Measurements from ENCODE around the gene SLC35F3.
A peak's percentile ranks its signal among the peaks of the same experiment; 100 is the strongest.
"Not testable (repeated sequence)": the region's sequence is repeated elsewhere in the genome, so short reads cannot be mapped to it uniquely, and the experiment has no call there.

Gene SLC35F3

GRCh38 chr1:233904633-233905415 lies at the start of gene SLC35F3:
Gene SLC35F3 (plus strand): TSS chr1:233904676.
- peak; percentile 69 for DNase-seq

DNA sequence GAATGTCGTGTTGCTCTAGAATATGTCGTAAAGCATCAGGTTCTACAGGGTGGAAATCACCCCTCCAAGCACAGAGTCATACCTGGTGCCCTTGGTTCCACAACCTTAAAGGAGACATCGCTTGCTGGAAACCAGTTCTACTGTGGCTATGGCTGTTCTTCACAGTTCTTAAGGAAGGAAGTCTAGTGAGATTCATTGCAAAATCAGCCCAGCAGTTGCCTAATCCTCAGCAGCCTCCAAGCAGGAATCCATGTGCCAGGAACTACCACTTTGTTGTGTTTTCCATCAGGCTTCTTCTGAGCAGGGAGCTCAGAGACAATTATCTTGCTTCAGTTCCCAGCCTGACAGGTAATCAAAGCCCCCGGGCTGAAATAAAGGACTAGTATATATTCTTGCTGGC lies 45.0 kb upstream of the SLC35F3 start:
- no peak for DNase-seq

- DNase-seq = no peak
Observed at GRCh38 chr1:233863901-233864545, 40.5 kb upstream of the SLC35F3 start.

DNA sequence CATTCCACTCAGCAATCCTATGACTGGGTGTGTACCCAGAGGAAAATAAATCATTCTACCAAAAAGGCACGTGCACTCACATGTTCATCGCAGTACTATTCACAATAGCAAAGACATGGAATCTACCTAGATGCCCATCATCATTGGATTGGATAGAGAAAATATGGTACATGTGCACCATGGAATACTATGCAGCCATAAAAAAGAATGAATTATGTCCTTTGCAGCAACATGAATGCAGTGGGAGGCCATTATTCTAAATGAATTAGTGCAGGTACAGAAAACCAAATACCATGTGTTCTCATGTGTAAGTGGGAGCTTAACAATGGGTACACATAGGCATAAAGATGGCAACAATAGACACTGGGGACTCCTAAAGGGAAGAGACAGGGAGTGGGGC lies 39.9 kb upstream of the SLC35F3 start:
- DNase-seq = no peak

DNA sequence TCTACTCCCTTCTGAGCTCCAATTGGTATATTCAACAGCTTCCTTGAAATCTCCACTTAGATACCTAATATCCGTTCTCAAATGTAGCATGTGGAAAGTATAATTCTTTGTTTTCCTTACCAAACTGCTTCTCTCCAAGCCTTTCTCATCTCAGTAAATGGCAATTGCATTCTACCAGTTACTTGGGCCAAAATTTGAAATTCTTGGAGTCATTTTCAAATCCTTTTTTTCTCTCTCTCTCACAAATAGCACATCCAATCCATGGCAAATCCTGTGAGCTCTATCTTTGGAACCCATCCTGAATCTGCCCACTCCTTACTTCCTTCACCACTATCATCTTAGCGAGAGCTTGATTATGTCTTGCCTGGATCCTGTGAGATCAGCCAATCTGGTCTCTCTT lies 39.3 kb upstream of the SLC35F3 start:
- DNase-seq = no peak

- DNase-seq = no peak
Observed at GRCh38 chr1:233865902-233866301, 38.6 kb upstream of the SLC35F3 start.

DNA sequence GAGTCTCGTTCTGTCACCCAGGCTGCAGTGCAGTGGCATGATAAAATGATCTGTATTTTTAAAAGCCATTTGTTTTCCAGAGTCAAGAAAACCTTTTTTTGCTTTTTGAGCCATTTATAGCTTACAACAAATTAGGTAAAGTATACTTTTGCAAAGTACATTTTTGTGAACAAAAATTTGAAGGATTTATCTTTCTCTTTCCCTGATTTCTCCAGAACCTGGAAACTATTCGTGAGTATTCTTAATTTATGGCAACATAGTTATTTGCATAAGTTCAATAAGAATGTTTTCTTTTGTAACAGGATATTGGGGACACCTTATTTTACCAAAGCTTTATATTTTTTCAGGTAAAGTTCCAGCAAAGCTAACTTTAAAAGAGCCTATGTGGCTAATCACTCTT lies 37.4 kb upstream of the SLC35F3 start:
- DNase-seq = no peak

GRCh38 chr1:233868461-233868860 lies 36.0 kb upstream of the SLC35F3 start:
- DNase-seq = no peak

DNA sequence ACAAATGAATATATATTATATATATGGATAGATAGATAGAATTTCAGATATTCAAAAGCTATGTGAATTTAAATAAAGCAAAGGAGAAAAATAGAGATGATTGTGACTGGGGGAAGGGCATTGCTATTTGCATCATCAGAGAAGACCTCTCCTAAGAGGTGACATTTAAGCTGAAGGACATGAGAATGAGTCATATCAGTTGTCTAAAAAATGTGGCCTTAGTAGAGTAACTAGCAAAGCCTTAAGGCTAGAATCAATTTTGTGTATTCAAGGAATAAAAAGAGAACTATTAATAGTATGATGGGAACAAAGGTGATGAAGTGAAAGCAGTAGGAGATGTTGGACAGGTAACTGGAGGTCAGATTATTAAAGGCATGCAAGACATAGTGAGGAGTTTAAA lies 34.8 kb upstream of the SLC35F3 start:
- DNase-seq = no peak

DNA sequence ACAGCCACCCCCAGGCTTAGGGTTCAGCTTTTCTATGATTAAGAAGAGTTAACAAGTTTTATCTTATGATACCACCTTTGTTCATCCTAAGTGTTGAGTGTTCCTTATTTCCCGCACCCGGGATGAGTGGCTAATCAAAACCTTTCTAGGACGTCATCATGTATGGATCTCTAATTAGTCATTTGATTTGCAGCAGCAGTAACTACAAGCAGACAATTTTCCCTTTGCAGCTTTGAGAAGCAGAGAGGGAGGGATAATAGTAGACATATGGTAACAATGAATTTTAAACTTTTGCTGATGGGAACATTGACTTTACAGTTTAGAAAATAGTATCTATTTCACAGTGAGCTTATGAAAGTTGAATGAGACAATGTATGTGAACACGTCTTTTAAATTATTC lies 30.8 kb upstream of the SLC35F3 start:
- no peak for DNase-seq

DNA sequence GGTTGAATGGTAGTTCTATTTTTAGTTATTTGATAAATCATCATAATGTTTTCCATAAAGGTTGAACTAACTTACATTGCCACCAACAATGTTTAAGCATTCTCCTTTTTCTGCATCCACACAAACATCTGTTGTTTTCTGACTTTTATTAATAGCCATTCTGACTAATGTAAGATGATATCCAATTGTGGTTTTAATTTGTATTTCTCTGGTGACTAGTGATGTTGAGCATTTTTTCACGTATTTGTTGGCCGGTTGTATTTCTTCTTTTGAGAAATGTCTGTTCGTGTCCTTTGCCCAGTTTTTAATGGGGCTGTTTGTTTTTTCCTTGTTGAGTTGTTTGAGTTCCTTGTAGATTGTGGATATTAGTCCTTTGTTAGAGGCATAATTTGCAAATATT lies 24.6 kb upstream of the SLC35F3 start:
- no peak for DNase-seq

- DNase-seq = no peak
Observed at GRCh38 chr1:233883671-233884070, 20.8 kb upstream of the SLC35F3 start.

GRCh38 chr1:233884461-233885151 lies 19.9 kb upstream of the SLC35F3 start:
- no peak for DNase-seq

DNA sequence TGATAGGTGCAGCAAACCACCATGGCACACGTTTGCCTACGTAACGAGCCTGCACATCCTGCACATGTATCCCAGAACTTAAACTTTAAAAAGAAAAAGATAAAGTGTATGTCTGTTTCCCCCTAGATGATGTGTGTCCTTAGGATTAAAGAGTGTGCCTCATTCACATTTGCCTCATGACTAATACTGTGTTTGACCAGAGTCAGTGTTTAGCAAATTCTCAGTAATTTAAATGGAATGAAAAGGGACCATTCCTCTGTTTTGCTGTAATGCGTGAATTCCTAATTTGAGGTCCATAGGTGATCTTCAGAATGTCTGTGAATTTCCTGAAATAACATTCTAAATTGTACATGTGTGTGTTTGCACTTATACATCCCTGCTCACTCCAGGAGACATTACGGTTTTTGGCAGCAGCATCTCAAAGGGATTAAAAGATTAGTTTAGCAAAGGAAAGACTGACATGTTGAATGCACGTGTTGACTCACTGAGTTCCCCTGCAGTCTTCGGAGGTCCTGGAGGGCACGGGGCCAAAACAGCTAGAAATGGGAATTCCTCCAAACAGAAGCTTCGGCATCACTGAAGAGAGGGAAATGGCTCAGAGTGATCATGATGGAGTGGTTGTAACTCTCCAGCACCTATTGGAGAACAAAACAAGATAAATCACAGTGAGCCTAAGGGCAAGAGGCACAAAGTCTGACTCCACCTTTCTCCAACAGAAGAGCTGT lies 19.1 kb upstream of the SLC35F3 start:
- DNase-seq = no peak

DNA sequence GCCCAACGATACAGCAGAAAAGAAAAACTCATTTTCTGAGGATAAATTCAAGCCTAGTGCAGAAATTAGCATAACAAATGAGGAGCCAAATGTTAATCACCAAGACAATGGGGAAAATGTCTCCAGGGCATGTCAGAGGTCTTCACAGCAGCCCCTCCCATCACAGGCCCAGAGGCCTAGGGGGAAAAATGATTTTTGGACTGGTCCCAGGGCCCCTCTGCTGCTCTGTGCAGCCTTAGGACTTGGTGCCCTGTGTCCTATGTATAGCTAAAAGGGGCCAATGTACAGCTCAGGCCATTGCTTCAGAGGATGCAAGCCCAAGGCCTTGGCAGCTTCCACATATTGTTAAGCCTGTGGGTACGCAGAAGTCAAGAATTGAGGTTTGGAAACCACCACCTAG lies 13.3 kb upstream of the SLC35F3 start:
- DNase-seq = not testable (repeated sequence)

- no peak for DNase-seq
Observed at GRCh38 chr1:233897325-233898162, 6.9 kb upstream of the SLC35F3 start.

DNA sequence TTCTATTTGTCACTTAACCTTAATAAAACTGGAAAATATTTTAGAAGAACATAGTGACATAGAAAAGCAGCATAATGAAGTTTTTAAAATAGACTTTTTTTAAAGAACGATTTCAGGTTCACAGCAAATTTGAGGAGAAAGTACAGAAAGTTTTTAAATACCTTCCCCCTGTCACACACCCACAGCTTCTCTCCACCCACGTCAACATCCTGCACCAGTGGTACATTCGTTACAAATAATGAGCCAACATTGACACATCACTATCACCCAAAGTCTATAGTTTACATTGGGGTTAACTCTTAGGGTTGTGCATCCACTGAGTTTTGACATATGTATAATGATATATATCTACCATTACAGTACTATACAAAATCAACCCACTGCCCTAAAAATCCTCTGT lies 3.0 kb upstream of the SLC35F3 start:
- no peak for DNase-seq

DNA sequence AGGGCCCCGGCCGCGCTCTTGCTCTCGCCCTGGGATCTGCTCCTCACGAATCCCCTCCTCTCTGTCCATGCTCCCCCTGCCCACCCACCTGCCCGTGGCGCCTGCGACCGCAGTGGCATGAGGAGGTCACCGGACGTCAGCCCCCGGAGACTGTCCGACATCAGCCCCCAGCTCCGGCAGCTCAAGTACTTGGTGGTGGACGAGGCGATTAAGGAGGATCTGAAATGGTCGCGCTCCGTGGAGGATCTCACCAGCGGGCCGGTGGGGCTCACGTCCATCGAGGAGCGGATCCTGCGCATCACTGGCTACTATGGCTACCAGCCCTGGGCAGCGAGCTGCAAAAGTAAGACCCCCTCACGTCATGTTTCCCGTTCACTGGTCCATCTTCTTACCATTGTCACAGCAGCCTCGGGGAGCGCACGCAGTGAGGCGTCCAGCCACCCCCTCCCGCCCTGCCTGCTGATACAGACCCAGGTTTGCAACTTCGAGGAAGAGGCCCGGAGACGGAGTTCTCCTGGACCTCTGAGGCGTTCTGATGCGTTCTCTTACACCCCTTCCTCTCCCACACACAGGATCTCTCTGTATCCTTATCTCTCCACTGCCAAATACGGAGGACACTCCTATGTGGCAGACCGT lies 1.1 kb downstream of the SLC35F3 start:
- DNase-seq = no peak

GRCh38 chr1:233907151-233907550 lies 2.7 kb downstream of the SLC35F3 start:
- no peak for DNase-seq

DNA sequence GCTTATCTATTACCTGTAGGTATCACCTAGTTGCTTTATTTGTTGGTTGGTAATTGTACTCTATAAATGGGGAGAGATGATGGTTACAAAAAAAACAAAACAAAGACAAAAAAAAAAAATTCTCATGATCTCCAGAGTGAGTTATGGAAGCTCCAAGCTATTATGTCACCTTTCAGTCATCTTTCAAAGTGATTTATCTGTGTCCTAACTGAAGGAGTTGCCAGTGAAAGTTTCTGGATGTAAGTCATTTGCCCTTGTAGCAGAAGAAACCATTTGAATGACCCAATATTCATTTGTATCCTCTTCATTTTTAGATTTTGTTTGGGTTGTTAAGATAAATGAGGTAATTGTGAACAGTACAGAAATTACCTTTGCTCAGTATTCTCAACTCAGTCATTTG lies 3.6 kb downstream of the SLC35F3 start:
- DNase-seq = no peak

DNA sequence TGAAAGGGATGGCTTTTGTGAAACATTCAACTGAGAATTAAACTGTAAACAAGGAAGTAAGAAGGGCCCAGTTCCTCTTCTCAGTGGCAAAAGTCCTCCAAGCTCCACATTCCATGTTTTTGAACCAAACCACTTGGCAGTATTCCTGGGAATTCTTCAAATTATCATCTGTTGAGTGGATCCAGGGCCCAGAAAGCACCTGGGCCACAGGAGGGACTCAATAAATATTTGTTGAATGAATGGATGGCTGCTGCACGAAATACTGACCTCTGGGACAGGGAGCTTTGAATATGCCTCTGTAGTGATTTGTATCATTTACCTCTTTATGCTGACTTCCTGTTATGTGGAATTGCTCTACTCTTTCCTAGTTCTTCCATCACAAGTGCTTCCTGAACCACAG lies 4.7 kb downstream of the SLC35F3 start:
- DNase-seq = no peak

DNA sequence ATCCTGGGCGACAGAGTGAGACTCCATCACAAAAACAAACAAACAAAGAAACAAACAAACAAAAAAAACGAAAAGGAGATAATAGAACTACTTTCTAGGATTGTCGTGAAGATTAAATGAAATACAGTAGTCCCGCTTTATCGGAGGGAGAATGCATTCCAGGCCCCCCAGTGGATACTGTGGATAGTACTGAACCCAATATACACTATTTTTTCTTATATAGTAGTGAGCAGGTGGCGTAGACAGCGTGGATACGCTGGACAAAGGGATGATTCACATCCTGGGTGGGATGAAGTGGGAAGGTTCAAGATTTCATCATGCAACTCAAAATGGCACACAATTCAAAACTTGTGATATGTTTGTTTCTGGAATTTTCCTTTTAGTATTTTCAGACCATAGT lies 8.0 kb downstream of the SLC35F3 start:
- no peak for DNase-seq

Data from 8988T (cell line).